SU-DHL-6 (cell line): Measurements from ENCODE around the gene SMIM17.
"Not testable (repeated sequence)": the region's sequence is repeated elsewhere in the genome, so short reads cannot be mapped to it uniquely, and the experiment has no call there.

ENCODE experiments used
- H2AFZ ChIP-seq: fragments of 200-600 bp; sonication (generic); 2 replicates; pipeline ENCODE4 v1.6.1; 2014; ENCODE audit warnings: low read depth, mild to moderate bottlenecking, moderate library complexity, mixed read lengths, antibody characterized with exemption, low read length; ENCODE audit not compliant: severe bottlenecking
- H3F3A ChIP-seq: fragments of 200-600 bp; shearing (Covaris generic); 2 replicates; pipeline ENCODE4 v1.6.0; 2016; ENCODE audit warnings: antibody characterized with exemption, mild to moderate bottlenecking; ENCODE audit not compliant: insufficient read depth
- H3K27ac ChIP-seq: fragments of 200-600 bp; sonication (generic); 2 replicates; pipeline ENCODE4 v1.5.1; 2016; ENCODE audit warnings: low read depth, mild to moderate bottlenecking, low read length, moderate library complexity, mixed read lengths
- H3K27me3 ChIP-seq: fragments of 200-600 bp; sonication (generic), shearing (Covaris generic); 2 replicates; pipeline ENCODE4 v1.6.0; 2014; ENCODE audit warnings: mild to moderate bottlenecking, low read length
- H3K36me3 ChIP-seq: fragments of 200-600 bp; sonication (generic); 2 replicates; pipeline ENCODE4 v1.6.1; 2014; ENCODE audit warnings: mild to moderate bottlenecking, low read length, mixed read lengths
- H3K4me2 ChIP-seq: fragments of 300-600, 200-600 bp; shearing (Covaris generic), sonication (generic); 2 replicates; pipeline ENCODE4 v1.6.0; 2014; ENCODE audit warnings: low read length, low read depth, mild to moderate bottlenecking; ENCODE audit not compliant: poor library complexity, severe bottlenecking
- H3K4me3 ChIP-seq: fragments of 200-600 bp; sonication (generic); 2 replicates; pipeline ENCODE4 v1.5.1; 2014; ENCODE audit warnings: antibody characterized with exemption, low read length, mild to moderate bottlenecking, mixed read lengths; ENCODE audit not compliant: insufficient read depth, poor library complexity, severe bottlenecking
- H3K79me2 ChIP-seq: fragments of 200-600 bp; sonication (generic); 2 replicates; pipeline ENCODE4 v1.6.1; 2014; ENCODE audit warnings: mild to moderate bottlenecking, low read length, moderate library complexity; ENCODE audit not compliant: insufficient read depth
- H3K9ac ChIP-seq: fragments of 200-600 bp; sonication (generic); 2 replicates; pipeline ENCODE4 v1.7.0; 2014; ENCODE audit warnings: mild to moderate bottlenecking, low read length
- H3K9me2 ChIP-seq: fragments of 200-600 bp; sonication (generic); replicated peaks from 2 replicates; pipeline ENCODE4 v1.6.1; 2014; ENCODE audit warnings: low read length; ENCODE audit not compliant: insufficient read depth
- H3K9me3 ChIP-seq: fragments of 200-600 bp; sonication (generic); 2 replicates; pipeline ENCODE4 v1.6.1; 2014; ENCODE audit warnings: low read length, mixed read lengths; ENCODE audit not compliant: insufficient read depth
- H4K20me1 ChIP-seq: fragments of 200-600 bp; sonication (generic); 2 replicates; pipeline ENCODE4 v1.6.1; 2014; ENCODE audit warnings: low read depth, mild to moderate bottlenecking, antibody characterized with exemption, low read length, moderate library complexity, mixed read lengths
- EZH2phosphoT487 ChIP-seq: fragments of 200-600 bp; sonication (generic), shearing (Covaris generic); conservative IDR thresholded peaks from 2 replicates; pipeline ENCODE4 v1.6.1; 2018; ENCODE audit warnings: mild to moderate bottlenecking, antibody characterized with exemption, low read length, moderate library complexity, mixed read lengths
- TF ChIP-seq, protein P1 (sequence below): fragments of 200-600 bp; sonication (generic); IDR thresholded peaks from one replicate; pipeline ENCODE4 v1.5.1; 2017; ENCODE audit warnings: antibody characterized with exemption, mild to moderate bottlenecking, low read length, moderate library complexity; ENCODE audit not compliant: insufficient read depth, poor library complexity, severe bottlenecking

SMIM17 gene

DNA sequence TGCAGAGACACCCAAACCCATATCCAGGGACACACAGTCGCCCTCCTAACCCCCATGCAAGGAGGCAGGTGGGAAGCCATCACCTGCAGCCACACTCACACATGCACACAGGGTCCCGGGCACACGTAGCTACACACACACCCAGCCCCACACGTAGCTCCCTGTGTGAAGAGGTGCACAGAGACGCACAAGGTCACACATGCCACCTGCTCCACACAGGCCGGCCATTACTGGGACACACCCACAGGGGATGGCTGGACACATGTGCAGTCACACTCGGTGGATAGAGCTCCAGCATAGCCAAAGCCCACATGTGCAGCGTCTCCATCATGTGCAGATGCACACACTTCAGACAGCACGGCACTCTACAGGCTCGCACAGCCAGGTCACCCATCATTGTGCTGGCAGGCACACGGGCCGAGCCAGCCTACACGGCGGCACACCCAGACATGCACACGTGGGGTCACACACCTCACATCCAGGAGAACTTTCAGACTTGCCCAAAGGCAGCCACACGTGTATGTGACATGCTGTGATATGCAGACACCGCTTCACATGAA lies 27.5 kb downstream of the SMIM17 start:
- no peaks in the 10 kb centered on the region for H3K36me3 ChIP-seq
- no peak overlapping the region for H3K4me2 ChIP-seq
- no peak overlapping the region for H3K27ac ChIP-seq
- H3K79me2 ChIP-seq = no peaks in the 10 kb centered on the region
- H3K4me3 ChIP-seq = no peak overlapping the region
- no peaks in the 10 kb centered on the region for H3K27me3 ChIP-seq
- no peak overlapping the region for H2AFZ ChIP-seq
- H3K9me3 ChIP-seq = no peaks in the 10 kb centered on the region
- H4K20me1 ChIP-seq = no peaks in the 10 kb centered on the region
- TF ChIP-seq, protein P1, sequence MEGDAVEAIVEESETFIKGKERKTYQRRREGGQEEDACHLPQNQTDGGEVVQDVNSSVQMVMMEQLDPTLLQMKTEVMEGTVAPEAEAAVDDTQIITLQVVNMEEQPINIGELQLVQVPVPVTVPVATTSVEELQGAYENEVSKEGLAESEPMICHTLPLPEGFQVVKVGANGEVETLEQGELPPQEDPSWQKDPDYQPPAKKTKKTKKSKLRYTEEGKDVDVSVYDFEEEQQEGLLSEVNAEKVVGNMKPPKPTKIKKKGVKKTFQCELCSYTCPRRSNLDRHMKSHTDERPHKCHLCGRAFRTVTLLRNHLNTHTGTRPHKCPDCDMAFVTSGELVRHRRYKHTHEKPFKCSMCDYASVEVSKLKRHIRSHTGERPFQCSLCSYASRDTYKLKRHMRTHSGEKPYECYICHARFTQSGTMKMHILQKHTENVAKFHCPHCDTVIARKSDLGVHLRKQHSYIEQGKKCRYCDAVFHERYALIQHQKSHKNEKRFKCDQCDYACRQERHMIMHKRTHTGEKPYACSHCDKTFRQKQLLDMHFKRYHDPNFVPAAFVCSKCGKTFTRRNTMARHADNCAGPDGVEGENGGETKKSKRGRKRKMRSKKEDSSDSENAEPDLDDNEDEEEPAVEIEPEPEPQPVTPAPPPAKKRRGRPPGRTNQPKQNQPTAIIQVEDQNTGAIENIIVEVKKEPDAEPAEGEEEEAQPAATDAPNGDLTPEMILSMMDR = no peak
- H3F3A ChIP-seq = no peaks in the 10 kb centered on the region
- no peak overlapping the region for H3K9ac ChIP-seq
- no peaks in the 10 kb centered on the region for H3K9me2 ChIP-seq

- TF ChIP-seq EZH2phosphoT487 = no peak
- TF ChIP-seq, protein P1 = no peak
- Histone ChIP-seq H3K36me3 (no peaks in the 10 kb centered on the region), H2AFZ (no peak overlapping the region), H3K4me3 (no peak overlapping the region), H3K4me2 (no peak overlapping the region), H3K79me2 (no peaks in the 10 kb centered on the region), H3F3A (no peaks in the 10 kb centered on the region), H3K9me3 (no peaks in the 10 kb centered on the region), H4K20me1 (no peaks in the 10 kb centered on the region), H3K27ac (no peak overlapping the region), H3K27me3 (no peaks in the 10 kb centered on the region), H3K9me2 (no peaks in the 10 kb centered on the region), H3K9ac (no peak overlapping the region)
Observed at GRCh38 chr19:56670961-56671612, 28.1 kb downstream of the SMIM17 start.

GRCh38 chr19:56671613-56671994 lies 28.6 kb downstream of the SMIM17 start, which contains the start of gene ZNF835:
ZNF835 (minus strand) TSS chr19:56671757; CDS start chr19:56665198, 6,559 bp downstream.
- no peaks in the 10 kb centered on the region for H3K27me3 ChIP-seq
- no peaks in the 10 kb centered on the region for H3K9me3 ChIP-seq
- no peak within 1 kb of the TSS for H3K4me3 ChIP-seq
- H3K36me3 ChIP-seq = no peaks in the 10 kb centered on the region
- no peak within 1 kb of the TSS for H3K27ac ChIP-seq
- H3K9ac ChIP-seq = no peak within 1 kb of the TSS
- no peaks in the 10 kb centered on the region for H4K20me1 ChIP-seq
- H3K4me2 ChIP-seq = no peak within 1 kb of the TSS
- TF ChIP-seq, protein P1 = no peak
- no peak for TF ChIP-seq EZH2phosphoT487
- H2AFZ ChIP-seq = no peak within 1 kb of the TSS
- H3F3A ChIP-seq = no peaks in the 10 kb centered on the region
- H3K79me2 ChIP-seq = no peaks in the 10 kb centered on the region
- H3K9me2 ChIP-seq = no peaks in the 10 kb centered on the region

DNA sequence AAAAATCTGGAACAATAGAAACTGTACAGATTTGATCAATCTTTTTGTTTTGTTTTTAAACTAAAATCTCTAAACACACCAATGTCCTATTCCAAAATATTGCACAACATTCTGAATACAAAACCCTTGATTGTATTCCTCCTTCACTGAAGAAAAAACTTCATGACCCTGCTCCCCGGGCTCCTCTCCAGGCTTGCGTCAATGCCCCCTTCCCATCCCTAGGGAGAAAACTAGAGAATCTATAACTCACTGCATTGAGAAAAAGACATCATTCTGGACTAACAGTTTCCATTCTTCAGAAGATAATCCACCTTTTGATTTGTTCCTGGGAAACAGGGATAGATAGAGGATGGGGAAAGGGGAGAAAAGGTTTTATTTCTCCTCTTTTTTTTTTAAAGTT lies 29.7 kb downstream of the SMIM17 start:
- H3K9me3 ChIP-seq, H3K79me2 ChIP-seq, H3K4me2 ChIP-seq, H2AFZ ChIP-seq, H3K36me3 ChIP-seq, H3K9ac ChIP-seq, H4K20me1 ChIP-seq, H3F3A ChIP-seq, H3K27me3 ChIP-seq, H3K27ac ChIP-seq, H3K4me3 ChIP-seq, H3K9me2 ChIP-seq: not testable (repeated sequence)
